ENCODE results near the gene CYB5R4.

Gene CYB5R4

GRCh38 chr6:83859410-83860358, at the start of gene CYB5R4:
Gene CYB5R4 (plus strand): TSS chr6:83859689. CDS start chr6:83859783, 94 bp downstream.
- peak; percentile 90 to 91 for DNase-seq (ENCODE audit: low read depth in 2 of 2)

- no peak for DNase-seq (ENCODE audit: low read depth in 2 of 2)
Measured at GRCh38 chr6:83812595-83812994, 46.9 kb upstream of the CYB5R4 start.

GRCh38 chr6:83815631-83816272, 43.7 kb upstream of the CYB5R4 start:
- no peak for DNase-seq (ENCODE audit: low read depth in 2 of 2)

- DNase-seq (ENCODE audit: low read depth in 2 of 2), result no peak
Measured at GRCh38 chr6:83822629-83823169, 36.8 kb upstream of the CYB5R4 start.

- DNase-seq (ENCODE audit: low read depth in 2 of 2), result no peak
Measured at GRCh38 chr6:83824388-83824801, 35.1 kb upstream of the CYB5R4 start.

- no peak for DNase-seq (ENCODE audit: low read depth in 2 of 2)
Measured at GRCh38 chr6:83824831-83825230, 34.7 kb upstream of the CYB5R4 start.

- no peak for DNase-seq (ENCODE audit: low read depth in 2 of 2)
Measured at GRCh38 chr6:83827050-83827449, 32.4 kb upstream of the CYB5R4 start.

- DNase-seq (ENCODE audit: low read depth in 2 of 2), result no peak
Measured at GRCh38 chr6:83838727-83839126, 20.8 kb upstream of the CYB5R4 start.

- DNase-seq (ENCODE audit: low read depth in 2 of 2), result no peak
Measured at GRCh38 chr6:83844170-83844569, 15.3 kb upstream of the CYB5R4 start.

- DNase-seq (ENCODE audit: low read depth in 2 of 2), result no peak
Measured at GRCh38 chr6:83846291-83846690, 13.2 kb upstream of the CYB5R4 start.

GRCh38 chr6:83847179-83847578, 12.3 kb upstream of the CYB5R4 start:
- no peak for DNase-seq (ENCODE audit: low read depth in 2 of 2)

GRCh38 chr6:83849127-83849526, 10.4 kb upstream of the CYB5R4 start:
- no peak for DNase-seq (ENCODE audit: low read depth in 2 of 2)

- no peak for DNase-seq (ENCODE audit: low read depth in 2 of 2)
Measured at GRCh38 chr6:83849610-83850009, 9.9 kb upstream of the CYB5R4 start.

- no peak for DNase-seq (ENCODE audit: low read depth in 2 of 2)
Measured at GRCh38 chr6:83852528-83853177, 6.8 kb upstream of the CYB5R4 start.

GRCh38 chr6:83853178-83854000, 6.1 kb upstream of the CYB5R4 start, which contains the start of gene RIPPLY2:
Gene RIPPLY2 (plus strand): TSS chr6:83853360. CDS start chr6:83853417, 57 bp downstream.
- DNase-seq (ENCODE audit: low read depth in 2 of 2), result no peak

GRCh38 chr6:83854001-83854501, 5.4 kb upstream of the CYB5R4 start:
- no peak for DNase-seq (ENCODE audit: low read depth in 2 of 2)

GRCh38 chr6:83854766-83855165, 4.7 kb upstream of the CYB5R4 start:
- DNase-seq (ENCODE audit: low read depth in 2 of 2), result no peak

- DNase-seq (ENCODE audit: low read depth in 2 of 2), result no peak
Measured at GRCh38 chr6:83860359-83860755, 868 bp downstream of the CYB5R4 start.

GRCh38 chr6:83860782-83861495, 1.4 kb downstream of the CYB5R4 start:
- DNase-seq (ENCODE audit: low read depth in 2 of 2), result no peak

GRCh38 chr6:83862776-83863471, 3.4 kb downstream of the CYB5R4 start:
- no peak for DNase-seq (ENCODE audit: low read depth in 2 of 2)

Data from fibroblast of skin of left quadriceps (primary cell).